AG09319 (cell line): Measurements from ENCODE around the gene EXOG.

Source experiments
- DNase-seq: peaks from one replicate; pipeline ENCODE4 v3.0.0-alpha.2; 2010; ENCODE audit warnings: low read depth; ENCODE audit errors: extremely low read depth
- TF ChIP-seq, protein P1 (sequence below): IDR thresholded peaks from 2 replicates; pipeline ENCODE4 v1.5.1; 2011; ENCODE audit warnings: low read depth, mild to moderate bottlenecking, inconsistent platforms, low read length, moderate library complexity

The EXOG gene

DNA sequence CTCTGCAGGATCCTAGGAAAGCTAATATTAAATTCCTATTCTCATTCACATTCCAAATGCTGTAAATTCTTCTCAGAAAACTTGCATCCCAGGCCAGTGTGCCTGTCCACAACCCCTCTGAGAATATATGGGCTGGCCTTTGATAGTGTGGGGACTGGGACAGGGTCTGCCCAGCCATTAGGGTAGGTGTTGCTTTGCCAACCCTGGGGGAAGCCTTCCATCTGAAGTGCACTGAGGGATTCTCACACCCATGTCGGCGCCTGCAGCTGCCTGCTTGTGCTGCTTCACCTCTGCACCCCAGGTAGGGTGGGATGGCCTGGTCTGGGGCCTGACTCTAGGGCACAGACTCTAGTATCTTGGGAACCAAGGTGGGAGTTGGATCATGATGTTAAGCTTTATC lies 15.2 kb upstream of the EXOG start:
- no peak for DNase-seq
- TF ChIP-seq, protein P1, sequence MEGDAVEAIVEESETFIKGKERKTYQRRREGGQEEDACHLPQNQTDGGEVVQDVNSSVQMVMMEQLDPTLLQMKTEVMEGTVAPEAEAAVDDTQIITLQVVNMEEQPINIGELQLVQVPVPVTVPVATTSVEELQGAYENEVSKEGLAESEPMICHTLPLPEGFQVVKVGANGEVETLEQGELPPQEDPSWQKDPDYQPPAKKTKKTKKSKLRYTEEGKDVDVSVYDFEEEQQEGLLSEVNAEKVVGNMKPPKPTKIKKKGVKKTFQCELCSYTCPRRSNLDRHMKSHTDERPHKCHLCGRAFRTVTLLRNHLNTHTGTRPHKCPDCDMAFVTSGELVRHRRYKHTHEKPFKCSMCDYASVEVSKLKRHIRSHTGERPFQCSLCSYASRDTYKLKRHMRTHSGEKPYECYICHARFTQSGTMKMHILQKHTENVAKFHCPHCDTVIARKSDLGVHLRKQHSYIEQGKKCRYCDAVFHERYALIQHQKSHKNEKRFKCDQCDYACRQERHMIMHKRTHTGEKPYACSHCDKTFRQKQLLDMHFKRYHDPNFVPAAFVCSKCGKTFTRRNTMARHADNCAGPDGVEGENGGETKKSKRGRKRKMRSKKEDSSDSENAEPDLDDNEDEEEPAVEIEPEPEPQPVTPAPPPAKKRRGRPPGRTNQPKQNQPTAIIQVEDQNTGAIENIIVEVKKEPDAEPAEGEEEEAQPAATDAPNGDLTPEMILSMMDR, result no peak

DNA sequence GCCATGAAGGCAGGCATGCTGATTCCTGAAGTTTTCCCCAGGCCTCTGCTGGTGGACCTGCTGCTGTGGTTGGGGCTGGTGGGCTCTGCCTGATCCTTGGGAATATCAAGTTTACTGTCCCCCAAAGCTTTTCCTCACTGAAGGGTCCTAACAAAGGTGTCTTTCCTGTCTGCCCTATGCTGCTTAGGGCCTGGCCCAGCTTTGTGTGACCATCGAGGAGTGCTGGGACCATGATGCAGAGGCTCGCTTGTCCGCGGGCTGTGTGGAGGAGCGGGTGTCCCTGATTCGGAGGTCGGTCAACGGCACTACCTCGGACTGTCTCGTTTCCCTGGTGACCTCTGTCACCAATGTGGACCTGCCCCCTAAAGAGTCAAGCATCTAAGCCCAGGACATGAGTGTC lies 13.2 kb upstream of the EXOG start:
- TF ChIP-seq, protein P1, result no peak
- no peak for DNase-seq

DNA sequence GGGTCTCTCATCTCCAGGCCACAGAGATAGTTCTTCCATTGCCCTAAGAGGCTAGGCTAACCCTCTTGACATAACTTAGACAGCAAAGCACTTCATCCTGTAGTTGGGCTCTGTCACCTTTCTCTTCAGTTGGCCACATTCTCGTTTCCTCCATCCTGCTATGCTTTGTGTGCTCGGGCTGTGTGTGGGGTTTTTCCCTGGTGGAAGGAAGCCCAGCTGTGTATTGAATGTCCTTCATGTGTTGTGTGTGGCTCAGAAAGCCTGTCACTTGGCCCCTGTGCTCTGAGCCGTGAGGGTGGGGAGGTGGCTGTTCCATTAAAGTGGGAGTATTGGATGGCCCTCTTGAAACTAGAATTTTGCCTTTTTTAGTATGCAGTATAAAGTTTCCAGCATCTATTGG lies 8.8 kb upstream of the EXOG start:
- DNase-seq, result no peak
- TF ChIP-seq, protein P1, result no peak

DNA sequence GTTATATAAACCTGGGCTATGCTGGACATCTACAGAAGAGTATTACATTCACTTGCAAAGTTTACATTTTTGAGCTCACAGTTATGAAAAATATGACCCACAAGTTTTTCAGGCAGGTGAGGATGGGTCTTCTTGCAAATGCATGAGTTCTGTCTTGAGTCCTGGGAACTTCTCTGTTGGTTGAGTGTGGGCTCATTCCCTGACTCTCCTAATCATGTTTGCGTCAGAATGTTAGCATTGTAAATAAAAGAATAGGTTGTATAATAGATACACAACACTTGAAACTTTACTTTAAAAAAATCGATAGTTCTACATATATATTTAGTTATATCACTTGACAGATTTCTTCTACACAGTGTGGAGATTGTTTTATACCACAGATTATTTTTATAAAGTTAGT lies 7.2 kb upstream of the EXOG start:
- DNase-seq, result no peak
- TF ChIP-seq, protein P1, result no peak

DNA sequence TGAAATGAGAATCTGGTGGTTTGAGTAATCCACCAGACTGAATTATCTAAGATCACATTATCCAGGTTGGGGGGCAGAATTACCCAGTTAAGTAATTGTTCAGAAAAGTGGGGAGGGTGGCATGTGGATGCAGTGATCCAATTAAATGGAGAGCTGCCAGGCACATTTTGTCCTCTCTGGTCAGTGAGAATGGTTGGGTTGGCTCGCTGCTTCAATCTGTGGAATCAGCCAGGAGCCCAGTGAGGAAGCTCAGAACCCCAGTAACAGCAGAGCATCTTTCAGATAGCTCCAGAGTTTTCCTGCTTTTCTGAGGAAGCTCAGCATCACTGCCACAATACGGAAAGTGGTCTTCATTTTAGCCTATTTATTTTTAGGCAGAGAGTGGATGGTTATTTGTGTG lies 6.4 kb upstream of the EXOG start:
- TF ChIP-seq, protein P1, result no peak

DNA sequence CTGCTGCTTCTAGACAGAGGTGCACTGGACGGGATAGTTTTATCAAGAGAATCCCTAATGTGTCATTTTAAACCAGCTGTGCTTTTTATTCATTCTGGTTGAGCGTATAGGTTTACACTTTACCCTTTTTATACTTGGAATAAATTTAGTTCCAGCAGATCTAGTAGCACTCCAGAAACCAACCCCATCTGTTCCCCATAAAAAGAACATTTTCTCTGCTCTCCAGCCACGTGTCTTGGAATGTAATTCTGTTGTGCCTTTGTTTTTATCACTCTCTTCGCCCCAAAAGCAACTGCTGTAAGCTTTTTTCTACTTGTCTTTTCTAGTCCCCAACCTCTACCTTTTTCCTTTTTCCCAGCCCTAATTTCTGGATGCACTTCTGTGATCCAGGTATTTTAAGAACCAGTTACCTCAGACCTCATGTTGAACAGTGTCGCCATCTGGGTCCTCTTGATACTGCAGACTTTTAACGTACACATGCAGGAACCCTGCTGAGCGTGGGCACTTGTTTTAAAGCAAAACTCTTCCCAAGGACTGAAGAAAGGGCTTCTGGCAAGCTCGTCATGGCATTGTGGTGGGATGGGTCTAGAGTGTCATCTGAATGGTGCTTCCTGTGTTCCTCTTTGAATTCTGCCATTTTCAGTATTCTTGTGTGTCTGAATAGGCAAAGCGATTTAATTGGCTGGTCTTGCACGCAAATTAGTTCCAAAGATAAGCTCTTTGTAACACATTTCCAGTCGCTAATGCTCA lies 5.7 kb upstream of the EXOG start:
- TF ChIP-seq, protein P1, result no peak
- no peak for DNase-seq

More for the DNA sequence above, 6.4 kb upstream of the EXOG start:
- DNase-seq, result no peak

DNA sequence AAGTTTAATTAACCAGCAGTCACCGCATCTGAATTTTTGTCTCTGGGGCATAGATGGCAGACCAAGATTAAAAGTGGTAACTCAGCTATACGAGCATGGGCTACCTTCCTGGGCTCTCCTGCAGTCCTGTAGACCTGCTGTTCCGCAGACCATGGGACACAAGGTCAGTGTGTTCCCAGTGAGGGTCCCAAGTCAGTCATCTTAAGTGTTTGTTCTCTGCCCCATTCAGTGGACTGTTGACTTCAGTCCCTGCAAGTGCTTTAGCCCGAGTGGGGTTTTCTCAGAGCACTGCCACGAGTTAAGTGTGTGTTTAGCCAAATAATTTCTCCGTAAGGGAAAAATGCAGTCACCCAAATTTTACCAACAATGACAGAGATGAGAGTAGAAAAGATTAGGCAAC lies 4.9 kb upstream of the EXOG start:
- DNase-seq, result no peak
- TF ChIP-seq, protein P1, result no peak
